SK-N-SH (cell line): ENCODE measurements around the gene NEMP1. TPM values are rescaled to one million over a fixed set of nuclear protein-coding genes. Genes with fewer than 3 reads are reported as not detected.
A peak's percentile ranks its signal among the peaks of the same experiment; 100 is the strongest.

Experiments
- CTCF ChIA-PET: fragments of 300-600, 350-600 bp; formaldehyde crosslinking; extraction: SDS; loops from one replicate; lab custom pipeline; 2021; lab: Yijun Ruan, JAX
- POLR2A ChIA-PET: fragments of 350-600 bp; sonication (Branson Sonifier 250); formaldehyde crosslinking; extraction: SDS; loops from one replicate; lab custom pipeline; 2020; ENCODE audit warnings: antibody characterized with exemption, inconsistent platforms; lab: Yijun Ruan, JAX
- DNase-seq: peaks from one replicate; pipeline ENCODE4 v3.0.0; 2012
- H2AFZ ChIP-seq: fragments of 200-600 bp; sonication (generic); 2 replicates; pipeline ENCODE4 v1.8.1; 2016; ENCODE audit warnings: antibody characterized with exemption, mild to moderate bottlenecking, low read depth
- H3F3A ChIP-seq: fragments of 200-600 bp; sonication (generic); replicated peaks from 2 replicates; pipeline ENCODE3; 2016; ENCODE audit warnings: antibody characterized with exemption, mild to moderate bottlenecking; ENCODE audit not compliant: insufficient read depth
- H3K27ac ChIP-seq, 2 experiments: fragments of 200-500 bp in 1 of 2; fragments of 200-600 bp in 1 of 2; sonication (Bioruptor generic) in 1 of 2; sonication (generic), shearing (Covaris generic) in 1 of 2; 2 replicates each; pipeline versions ENCODE4 v1.5.1 to v1.6.1; 2014 to 2016; ENCODE audit warnings: low read depth in 2 of 2, inconsistent platforms in 1 of 2, low read length in 1 of 2, mild to moderate bottlenecking in 1 of 2, mixed read lengths in 1 of 2
- H3K27me3 ChIP-seq: fragments of 200-600 bp; sonication (generic), shearing (Covaris generic); 2 replicates; pipeline ENCODE4 v1.6.1; 2016; ENCODE audit warnings: mixed run types; ENCODE audit not compliant: insufficient read depth
- H3K36me3 ChIP-seq, 2 experiments: fragments of 200-500 bp in 1 of 2; fragments of 200-600 bp in 1 of 2; sonication (Bioruptor generic) in 1 of 2; sonication (generic) in 1 of 2; replicated peaks in 1 of 2; 2 replicates each; pipeline versions ENCODE3 to v1.5.1; 2014 to 2016; ENCODE audit warnings: low read length in 1 of 2, mild to moderate bottlenecking in 1 of 2; ENCODE audit not compliant: insufficient read depth in 2 of 2, control insufficient read depth in 1 of 2
- H3K4me1 ChIP-seq, 2 experiments: fragments of 200-500 bp in 1 of 2; fragments of 200-600 bp in 1 of 2; sonication (Bioruptor generic) in 1 of 2; sonication (generic), shearing (Covaris generic) in 1 of 2; 2 replicates each; pipeline versions ENCODE4 v1.5.1 to v1.6.1; 2014 to 2016; ENCODE audit warnings: low read depth in 1 of 2, low read length in 1 of 2, mixed run types in 1 of 2; ENCODE audit not compliant: insufficient read depth in 2 of 2, control insufficient read depth in 1 of 2
- H3K4me2 ChIP-seq: fragments of 200-600 bp; sonication (generic), shearing (Covaris generic); 2 replicates; pipeline ENCODE4 v1.6.1; 2017; ENCODE audit warnings: mixed run types
- H3K4me3 ChIP-seq, 2 experiments: fragments of 200-500 bp in 1 of 2; fragments of 200-600 bp in 1 of 2; sonication (Bioruptor generic) in 1 of 2; sonication (generic), shearing (Covaris generic) in 1 of 2; 2 replicates each; pipeline versions ENCODE4 v1.5.1 to v1.8.1; 2014 to 2016; ENCODE audit warnings: low read depth in 2 of 2, inconsistent platforms in 1 of 2, low read length in 1 of 2, mild to moderate bottlenecking in 1 of 2, mixed read lengths in 1 of 2, moderate library complexity in 1 of 2
- H3K79me2 ChIP-seq: fragments of 200-600 bp; sonication (generic); 2 replicates; pipeline ENCODE4 v1.8.1; 2017; ENCODE audit warnings: mild to moderate bottlenecking; ENCODE audit not compliant: insufficient read depth
- H3K9ac ChIP-seq: fragments of 200-600 bp; sonication (generic); 2 replicates; pipeline ENCODE4 v1.6.1; 2017; ENCODE audit warnings: mixed run types
- H3K9me2 ChIP-seq: fragments of 200-600 bp; sonication (generic); 2 replicates; pipeline ENCODE4 v1.6.1; 2017; ENCODE audit warnings: mixed run types
- H3K9me3 ChIP-seq: fragments of 200-600 bp; sonication (generic); 2 replicates; pipeline ENCODE4 v1.6.1; 2017; ENCODE audit warnings: mixed run types, mild to moderate bottlenecking, moderate library complexity
- H4K20me1 ChIP-seq: fragments of 200-600 bp; sonication (generic); 2 replicates; pipeline ENCODE4 v1.6.1; 2017; ENCODE audit warnings: mild to moderate bottlenecking, mixed run types; ENCODE audit not compliant: insufficient read depth
- CTCF ChIP-seq: fragments of 200-600 bp; sonication (generic); IDR thresholded peaks from 2 replicates; pipeline ENCODE4 v1.6.1; 2017; ENCODE audit warnings: antibody characterized with exemption, mild to moderate bottlenecking, moderate library complexity
- FOSL2 ChIP-seq: IDR thresholded peaks from 2 replicates; pipeline ENCODE4 v1.4.0; 2012; ENCODE audit warnings: low read depth, mild to moderate bottlenecking, moderate library complexity, borderline replicate concordance
- FOXJ3 ChIP-seq: sonication (generic); formaldehyde crosslinking; IDR thresholded peaks from 2 replicates; pipeline ENCODE4 v1.5.1; 2020; ENCODE audit warnings: mild to moderate bottlenecking, missing genetic modification reagents
- FOXM1 ChIP-seq: IDR thresholded peaks from 2 replicates; pipeline ENCODE4 v1.4.0; 2012; ENCODE audit warnings: low read depth, mild to moderate bottlenecking
- MEF2A ChIP-seq: IDR thresholded peaks from 2 replicates; pipeline ENCODE4 v1.4.0; 2012; ENCODE audit warnings: low read depth, borderline replicate concordance
- MXI1 ChIP-seq: IDR thresholded peaks from 2 replicates; pipeline ENCODE4 v1.6.1; 2012; ENCODE audit warnings: mild to moderate bottlenecking, low read depth, low read length, improper control_type of control experiment
- NRF1 ChIP-seq: IDR thresholded peaks from 2 replicates; pipeline ENCODE4 v1.6.1; 2012; ENCODE audit warnings: low read depth, mild to moderate bottlenecking, low read length
- PBX3 ChIP-seq: IDR thresholded peaks from 2 replicates; pipeline ENCODE4; 2012
- POLR2AphosphoS5 ChIP-seq: IDR thresholded peaks from 2 replicates; pipeline ENCODE4 v1.6.1; 2012; ENCODE audit warnings: low read depth, low read length
- RAD21 ChIP-seq: IDR thresholded peaks from 2 replicates; pipeline ENCODE4 v1.6.1; 2012; ENCODE audit warnings: mild to moderate bottlenecking, low read length
- RFX5 ChIP-seq: IDR thresholded peaks from 2 replicates; pipeline ENCODE4 v1.6.1; 2012; ENCODE audit warnings: mild to moderate bottlenecking, improper control_type of control experiment, low read length
- RXRA ChIP-seq: IDR thresholded peaks from 2 replicates; pipeline ENCODE4 v1.4.0; 2012; ENCODE audit warnings: low read depth, mild to moderate bottlenecking, borderline replicate concordance
- SIN3A ChIP-seq: IDR thresholded peaks from 2 replicates; pipeline ENCODE4 v1.6.1; 2012; ENCODE audit warnings: low read depth, mild to moderate bottlenecking, low read length, moderate library complexity, borderline replicate concordance
- SMC3 ChIP-seq: IDR thresholded peaks from 2 replicates; pipeline ENCODE4 v1.6.1; 2012; ENCODE audit warnings: low read depth, low read length, improper control_type of control experiment
- TEAD4 ChIP-seq: IDR thresholded peaks from 2 replicates; pipeline ENCODE4 v1.4.0; 2012; ENCODE audit warnings: mild to moderate bottlenecking, borderline replicate concordance; ENCODE audit not compliant: insufficient read depth
- YY1 ChIP-seq: IDR thresholded peaks from 2 replicates; pipeline ENCODE4 v1.4.0; 2012; ENCODE audit warnings: low read depth, mild to moderate bottlenecking
- WGBS: methylation state at CpG from one replicate; pipeline ENCODE4 v1.1.6; 2017; ENCODE audit warnings: low lambda C conversion rate; 5-methylcytosine and 5-hydroxymethylcytosine counted together
- polyA plus RNA-seq, 3 experiments: library from polyadenylated mRNA; depleted of rRNA; stranded (reverse); fragments of >200 nt; gene quantifications; 2 replicates each; pipeline ENCODE4 v1.2.3, GENCODE V29; 2012
- TF ChIP-seq, protein P1 (sequence below): IDR thresholded peaks from 2 replicates; pipeline ENCODE4 v1.4.0; 2012; ENCODE audit warnings: low read depth
- TF ChIP-seq, protein P2 (sequence below): fragments of 150-350 bp; IDR thresholded peaks from 2 replicates; pipeline ENCODE4 v1.6.1; 2017; ENCODE audit warnings: antibody characterized with exemption, low read length, low read depth, borderline replicate concordance

The NEMP1 gene
- polyA plus RNA-seq, 1 of the 3 experiments (the other 2 are of a cell fraction): 6.2 TPM

GRCh38 chr12:57095440-57095839 is 16.8 kb upstream of the NEMP1 start:
- Histone ChIP-seq H3K4me2 (no peak overlapping the region), H3K4me1 (peaks cover 9 to 18% of the 10 kb centered on the region in 2 experiments; a peak in 2 of 4 replicates), H3K79me2 (peaks cover 25% of the 10 kb centered on the region), H4K20me1 (peaks cover 33% of the 10 kb centered on the region), H3F3A (peaks cover 5% of the 10 kb centered on the region), H3K36me3 (peaks cover 28 to 46% of the 10 kb centered on the region in 2 experiments), H3K27ac (no peak overlapping the region; a peak in 2 of 4 replicates), H3K9me2 (no peaks in the 10 kb centered on the region), H3K27me3 (no peaks in the 10 kb centered on the region), H2AFZ (no peak overlapping the region), H3K4me3 (no peak overlapping the region), H3K9me3 (no peaks in the 10 kb centered on the region), H3K9ac (no peak overlapping the region)
- WGBS: 96% methylated on average over 2 of the region's 3 CpGs
- POLR2A ChIA-PET: interaction anchor here (1.3 kb wide), 1 partner anchor 17 kb away, joined by 3 read pairs; the partner anchor contains the start of gene NEMP1
- DNase-seq: peak; percentile 4
- TF ChIP-seq RAD21 (no peak), TEAD4 (no peak), RFX5 (no peak), RXRA (no peak), NRF1 (no peak), PBX3 (no peak), SMC3 (no peak), SIN3A (no peak), MEF2A (no peak), CTCF (no peak), YY1 (no peak)
- TF ChIP-seq, protein P1, sequence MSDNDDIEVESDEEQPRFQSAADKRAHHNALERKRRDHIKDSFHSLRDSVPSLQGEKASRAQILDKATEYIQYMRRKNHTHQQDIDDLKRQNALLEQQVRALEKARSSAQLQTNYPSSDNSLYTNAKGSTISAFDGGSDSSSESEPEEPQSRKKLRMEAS: no peak
- CTCF ChIA-PET: interaction anchor here (2.1 to 23.2 kb wide), 3 partner anchors 16 to 29 kb away, joined by 7 to 339 read pairs (median 52); partner anchors contain the start of genes NEMP1 and STAT6

DNA sequence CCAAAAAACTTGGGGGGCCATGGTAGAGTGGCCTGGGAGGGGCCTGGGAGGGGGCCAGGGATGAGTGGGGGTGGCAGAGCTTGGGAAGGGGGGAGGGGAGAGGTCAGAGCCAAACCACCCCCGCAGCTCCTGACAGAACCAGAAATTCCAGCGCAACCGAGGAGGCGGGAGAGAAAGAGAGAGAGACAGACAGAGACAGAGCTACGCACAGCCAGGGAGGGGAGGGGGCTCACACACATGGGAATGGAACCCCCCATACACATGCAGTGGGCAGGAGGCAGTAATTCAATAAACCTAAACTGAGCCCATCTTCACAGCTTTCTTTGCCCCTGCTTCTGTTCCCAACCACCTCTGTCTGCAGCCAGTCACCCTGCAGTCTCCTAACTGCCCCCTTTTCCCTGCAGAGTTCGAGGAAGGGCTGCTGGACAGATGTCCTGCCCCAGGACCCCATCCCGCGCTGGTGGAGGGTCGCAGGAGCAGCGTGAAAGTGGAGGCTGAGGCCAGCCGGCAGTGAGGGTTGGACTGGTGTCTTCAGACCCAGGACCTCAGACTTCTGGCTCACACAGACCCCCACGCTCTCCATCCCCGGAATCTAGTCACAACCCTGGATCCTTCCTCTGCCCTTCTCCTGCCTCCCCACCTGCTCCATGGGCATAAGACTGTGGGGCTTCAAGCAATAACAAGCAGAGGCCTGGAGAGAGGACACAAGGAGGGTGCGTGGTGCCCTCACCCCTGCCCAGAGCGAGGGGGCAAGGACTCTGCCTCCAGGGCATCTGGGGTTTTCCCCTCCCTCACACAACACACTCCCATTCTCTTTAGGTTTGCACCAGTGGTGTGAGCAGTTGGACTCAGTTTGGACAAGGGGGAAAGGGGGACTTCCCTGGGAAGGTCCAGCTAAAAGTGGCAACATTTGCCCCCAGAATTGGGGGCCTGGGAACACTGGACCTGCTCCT is 15.9 kb upstream of the NEMP1 start:
- Histone ChIP-seq H3K27ac (no peak overlapping the region), H3K79me2 (peaks cover 35% of the 10 kb centered on the region), H3K9ac (no peak overlapping the region), H3K36me3 (peaks cover 28 to 46% of the 10 kb centered on the region in 2 experiments), H2AFZ (no peak overlapping the region), H3K4me2 (no peak overlapping the region; the same call in 1 of the 2 replicates), H3K9me3 (no peaks in the 10 kb centered on the region), H3F3A (peaks cover 5% of the 10 kb centered on the region), H3K9me2 (no peaks in the 10 kb centered on the region), H3K4me1 (peaks cover 9 to 20% of the 10 kb centered on the region in 2 experiments; a peak in 2 of 4 replicates), H3K4me3 (no peak overlapping the region), H4K20me1 (peaks cover 35% of the 10 kb centered on the region), H3K27me3 (no peaks in the 10 kb centered on the region)
- ChIA-PET CTCF (interaction anchor here (1.0 to 23.2 kb wide), 9 partner anchors 11 to 81 kb away, joined by 3 to 339 read pairs (median 16); partner anchors contain the start of genes NEMP1, STAT6 and TAC3), POLR2A (no interaction called here)
- DNase-seq: peak; percentile 3
- 89% methylated on average over 15 of the region's 15 CpGs for WGBS
- TF ChIP-seq RAD21: no peak
- TF ChIP-seq FOSL2: no peak
- no peak for TF ChIP-seq FOXM1
- no peak for TF ChIP-seq PBX3
- TF ChIP-seq, protein P2, sequence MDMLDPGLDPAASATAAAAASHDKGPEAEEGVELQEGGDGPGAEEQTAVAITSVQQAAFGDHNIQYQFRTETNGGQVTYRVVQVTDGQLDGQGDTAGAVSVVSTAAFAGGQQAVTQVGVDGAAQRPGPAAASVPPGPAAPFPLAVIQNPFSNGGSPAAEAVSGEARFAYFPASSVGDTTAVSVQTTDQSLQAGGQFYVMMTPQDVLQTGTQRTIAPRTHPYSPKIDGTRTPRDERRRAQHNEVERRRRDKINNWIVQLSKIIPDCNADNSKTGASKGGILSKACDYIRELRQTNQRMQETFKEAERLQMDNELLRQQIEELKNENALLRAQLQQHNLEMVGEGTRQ: no peak
- TF ChIP-seq FOXJ3: no peak
- no peak for TF ChIP-seq POLR2AphosphoS5
- no peak for TF ChIP-seq NRF1
- no peak for TF ChIP-seq MXI1
